ENCODE data around the gene TSPO.
"Not testable (repeated sequence)": the region's sequence is repeated elsewhere in the genome, so short reads cannot be mapped to it uniquely, and the experiment has no call there.

The TSPO gene

GRCh38 chr22:43151251-43152002 lies at the start of gene TSPO:
Gene TSPO (plus strand): TSS chr22:43151559. CDS start chr22:43159239, 7,680 bp downstream.
- no peak for DNase-seq

- not testable (repeated sequence) for DNase-seq
These were observed 47.2 kb upstream of the TSPO start for GRCh38 chr22:43104056-43104625.

GRCh38 chr22:43104950-43105349 lies 46.4 kb upstream of the TSPO start:
- not testable (repeated sequence) for DNase-seq

- no peak for DNase-seq
These were observed 45.1 kb upstream of the TSPO start for GRCh38 chr22:43106302-43106701.

- DNase-seq: no peak
These were observed 41.8 kb upstream of the TSPO start for GRCh38 chr22:43109511-43109910.

GRCh38 chr22:43109921-43110443 lies 41.4 kb upstream of the TSPO start:
- no peak for DNase-seq

GRCh38 chr22:43110444-43110926 lies 40.9 kb upstream of the TSPO start, which contains the start of gene BIK:
Gene BIK (plus strand): TSS chr22:43110750. CDS start chr22:43124023, 13,273 bp downstream.
- DNase-seq: peak; percentile 33

- peak; percentile 50 for DNase-seq
These were observed 40.3 kb upstream of the TSPO start for GRCh38 chr22:43110927-43111623.

GRCh38 chr22:43113526-43114251 lies 37.7 kb upstream of the TSPO start:
- peak; percentile 81 for DNase-seq

GRCh38 chr22:43114958-43115357 lies 36.4 kb upstream of the TSPO start:
- peak; percentile 87 for DNase-seq

GRCh38 chr22:43116932-43117331 lies 34.4 kb upstream of the TSPO start:
- DNase-seq: no peak

GRCh38 chr22:43118024-43118849 lies 33.1 kb upstream of the TSPO start:
- no peak for DNase-seq

- no peak for DNase-seq
These were observed 32.4 kb upstream of the TSPO start for GRCh38 chr22:43118953-43119458.

GRCh38 chr22:43126501-43127165 lies 24.7 kb upstream of the TSPO start:
- DNase-seq: no peak

GRCh38 chr22:43127166-43127908 lies 24.0 kb upstream of the TSPO start:
- DNase-seq: no peak

- no peak for DNase-seq
These were observed 23.2 kb upstream of the TSPO start for GRCh38 chr22:43128116-43128515.

- peak; percentile 68 for DNase-seq
These were observed 22.4 kb upstream of the TSPO start for GRCh38 chr22:43128928-43129424.

GRCh38 chr22:43129426-43130425 lies 21.6 kb upstream of the TSPO start:
- peak; percentile 21 for DNase-seq
